DND-41 (cell line): Measurements from ENCODE around the gene PDE4B.

Experiments used
- EZH2 ChIP-seq: IDR thresholded peaks from 3 replicates; pipeline ENCODE4 v1.6.1; 2012; ENCODE audit warnings: borderline replicate concordance, low read depth, mild to moderate bottlenecking, moderate library complexity, low read length, inconsistent platforms; ENCODE audit not compliant: severe bottlenecking
- TF ChIP-seq, protein P1 (sequence below): IDR thresholded peaks from 2 replicates; pipeline ENCODE4 v1.5.1; 2012; ENCODE audit warnings: borderline replicate concordance, low read length, moderate library complexity, mild to moderate bottlenecking; ENCODE audit not compliant: poor library complexity, severe bottlenecking; ENCODE audit errors: extremely low read depth

DNA sequence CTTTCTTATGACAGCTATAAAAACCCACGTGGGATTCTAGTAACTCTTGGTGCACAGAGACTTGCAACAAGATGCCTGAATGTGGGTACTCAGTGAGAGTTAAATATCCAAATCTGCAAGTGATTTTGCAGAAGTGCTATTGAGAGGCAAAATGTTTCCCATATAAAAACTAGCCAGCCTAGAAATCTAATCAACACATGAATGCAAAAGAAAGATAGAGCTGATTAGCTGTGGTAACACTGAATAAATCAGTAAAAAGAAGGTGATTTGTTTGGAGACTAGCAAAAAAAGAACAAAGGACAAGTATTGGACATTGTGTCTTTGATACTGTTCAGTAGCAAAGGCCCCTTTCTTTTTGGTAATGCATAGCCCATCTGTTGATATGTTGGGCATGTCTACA lies 527.5 kb downstream of the PDE4B start:
- TF ChIP-seq, protein P1, sequence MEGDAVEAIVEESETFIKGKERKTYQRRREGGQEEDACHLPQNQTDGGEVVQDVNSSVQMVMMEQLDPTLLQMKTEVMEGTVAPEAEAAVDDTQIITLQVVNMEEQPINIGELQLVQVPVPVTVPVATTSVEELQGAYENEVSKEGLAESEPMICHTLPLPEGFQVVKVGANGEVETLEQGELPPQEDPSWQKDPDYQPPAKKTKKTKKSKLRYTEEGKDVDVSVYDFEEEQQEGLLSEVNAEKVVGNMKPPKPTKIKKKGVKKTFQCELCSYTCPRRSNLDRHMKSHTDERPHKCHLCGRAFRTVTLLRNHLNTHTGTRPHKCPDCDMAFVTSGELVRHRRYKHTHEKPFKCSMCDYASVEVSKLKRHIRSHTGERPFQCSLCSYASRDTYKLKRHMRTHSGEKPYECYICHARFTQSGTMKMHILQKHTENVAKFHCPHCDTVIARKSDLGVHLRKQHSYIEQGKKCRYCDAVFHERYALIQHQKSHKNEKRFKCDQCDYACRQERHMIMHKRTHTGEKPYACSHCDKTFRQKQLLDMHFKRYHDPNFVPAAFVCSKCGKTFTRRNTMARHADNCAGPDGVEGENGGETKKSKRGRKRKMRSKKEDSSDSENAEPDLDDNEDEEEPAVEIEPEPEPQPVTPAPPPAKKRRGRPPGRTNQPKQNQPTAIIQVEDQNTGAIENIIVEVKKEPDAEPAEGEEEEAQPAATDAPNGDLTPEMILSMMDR: no peak
- no peak for TF ChIP-seq EZH2
